ENCODE results near the gene MYO18B. TPM values are rescaled to one million over a fixed set of nuclear protein-coding genes. Genes with fewer than 3 reads are reported as not detected.

Gene MYO18B
- total and polyA plus RNA-seq, 2 of the 8 experiments (the other 6 are each of a cell fraction or from before 2014, with no cell fraction given): 0.62 to 0.78 TPM

GRCh38 chr22:25745341-25746011, 3.5 kb downstream of the MYO18B start (continued):
- TF ChIP-seq RNF2 (IDR thresholded peaks at IDR 0.05; ENCODE audit: borderline replicate concordance, low read depth, low read length, missing control alignments, poor library complexity, severe bottlenecking): no peak
- TF ChIP-seq SIRT6 (IDR thresholded peaks at IDR 0.05; ENCODE audit: low read length): no peak
- TF ChIP-seq CHD2 (IDR thresholded peaks at IDR 0.05; ENCODE audit: low read length): no peak
- no peak for TF ChIP-seq HDAC2 (IDR thresholded peaks at IDR 0.05; ENCODE audit: borderline replicate concordance in 1 of 2, low read depth in 2 of 2, low read length in 2 of 2)
